Breast epithelium (tissue), 3 donors: ENCODE measurements around the gene CNTNAP1.

Source experiments
- POLR2A ChIP-seq: fragments of 450-650 bp; IDR thresholded peaks from one replicate; pipeline ENCODE4 v1.6.1; 2016; ENCODE audit warnings: antibody characterized with exemption, mild to moderate bottlenecking, moderate library complexity
- POLR2AphosphoS5 ChIP-seq, 3 donors: sonication (generic); formaldehyde crosslinking; IDR thresholded peaks; one replicate each; pipeline ENCODE4 v1.6.1; 2017; ENCODE audit warnings: antibody characterized with exemption in 3 of 3
- TF ChIP-seq, protein P1 (sequence below), 3 donors: fragments of 450-650 bp; IDR thresholded peaks; one replicate each; pipeline ENCODE4 v1.5.1; 2016 to 2017; ENCODE audit warnings: antibody characterized with exemption in 3 of 3, mild to moderate bottlenecking in 3 of 3, moderate library complexity in 3 of 3

DNA sequence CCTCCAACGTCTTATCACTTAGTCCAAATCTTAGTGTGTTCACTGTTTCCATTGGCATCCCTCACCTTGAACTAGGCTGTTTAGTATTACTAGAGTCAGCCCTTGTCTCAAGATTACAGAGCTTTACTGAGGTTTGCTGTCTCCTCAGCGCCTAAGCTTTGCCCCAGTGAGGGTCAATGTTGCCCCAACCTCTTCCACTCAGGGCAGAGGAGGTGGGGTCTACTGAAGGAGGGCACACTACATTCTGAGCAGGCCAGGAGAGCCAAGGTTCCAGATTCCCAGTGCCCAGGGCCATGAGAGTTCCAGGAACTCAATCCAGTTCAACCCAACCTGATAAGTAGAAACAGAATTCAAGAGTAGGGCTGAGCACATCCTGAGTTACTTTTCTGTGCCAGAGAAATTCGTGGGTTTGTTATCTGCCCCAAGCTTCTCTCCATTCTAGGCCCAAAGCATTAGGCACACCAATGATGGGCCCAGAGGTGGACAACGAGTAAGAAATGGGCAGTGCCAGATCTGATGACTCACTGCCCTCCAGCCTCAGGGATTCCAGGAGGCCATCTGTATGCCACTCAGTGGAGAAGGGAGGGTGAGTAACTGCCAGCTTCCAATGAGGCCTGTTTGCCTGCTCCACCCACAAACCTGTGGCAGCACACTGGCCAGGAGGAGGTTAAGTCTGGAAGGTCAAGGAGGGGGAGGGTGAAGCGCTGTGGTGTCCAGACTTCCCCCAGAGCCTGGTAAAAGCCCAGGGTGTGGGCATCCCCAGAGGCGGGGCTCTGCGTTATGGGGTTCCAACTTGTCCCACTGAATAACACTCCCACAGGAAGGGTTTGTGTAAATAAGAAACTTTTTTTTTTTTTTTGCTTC, 15.0 kb upstream of the CNTNAP1 start:
- TF ChIP-seq, protein P1, sequence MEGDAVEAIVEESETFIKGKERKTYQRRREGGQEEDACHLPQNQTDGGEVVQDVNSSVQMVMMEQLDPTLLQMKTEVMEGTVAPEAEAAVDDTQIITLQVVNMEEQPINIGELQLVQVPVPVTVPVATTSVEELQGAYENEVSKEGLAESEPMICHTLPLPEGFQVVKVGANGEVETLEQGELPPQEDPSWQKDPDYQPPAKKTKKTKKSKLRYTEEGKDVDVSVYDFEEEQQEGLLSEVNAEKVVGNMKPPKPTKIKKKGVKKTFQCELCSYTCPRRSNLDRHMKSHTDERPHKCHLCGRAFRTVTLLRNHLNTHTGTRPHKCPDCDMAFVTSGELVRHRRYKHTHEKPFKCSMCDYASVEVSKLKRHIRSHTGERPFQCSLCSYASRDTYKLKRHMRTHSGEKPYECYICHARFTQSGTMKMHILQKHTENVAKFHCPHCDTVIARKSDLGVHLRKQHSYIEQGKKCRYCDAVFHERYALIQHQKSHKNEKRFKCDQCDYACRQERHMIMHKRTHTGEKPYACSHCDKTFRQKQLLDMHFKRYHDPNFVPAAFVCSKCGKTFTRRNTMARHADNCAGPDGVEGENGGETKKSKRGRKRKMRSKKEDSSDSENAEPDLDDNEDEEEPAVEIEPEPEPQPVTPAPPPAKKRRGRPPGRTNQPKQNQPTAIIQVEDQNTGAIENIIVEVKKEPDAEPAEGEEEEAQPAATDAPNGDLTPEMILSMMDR (IDR thresholded peaks at IDR 0.05), result no peak
- peak in 1 of 3 donors; percentile 20 for TF ChIP-seq POLR2AphosphoS5 (IDR thresholded peaks at IDR 0.05)
- TF ChIP-seq POLR2A, result no peak
